ENCODE results near the gene TMEM248. TPM values are rescaled to one million over a fixed set of nuclear protein-coding genes. Genes with fewer than 3 reads are reported as not detected.
"Not testable (repeated sequence)": the region's sequence is repeated elsewhere in the genome, so short reads cannot be mapped to it uniquely, and the experiment has no call there.

Gene TMEM248
- total and polyA plus RNA-seq, 2 donors (not counting 3 experiments of a cell fraction or from before 2014, with no cell fraction given): 107 to 220 TPM

- CTCF ChIA-PET: no interaction called here
- H4K20me1 ChIP-seq (replicated peaks; ENCODE audit: control insufficient read depth, extremely low read depth, insufficient read depth, low read length): no peaks in the 10 kb centered on the region
- no peaks in the 10 kb centered on the region for H3K9me1 ChIP-seq (replicated peaks; ENCODE audit: control insufficient read depth, extremely low read depth, insufficient read depth, low read length)
- no peaks in the 10 kb centered on the region for H3K9me3 ChIP-seq (replicated peaks; ENCODE audit: control insufficient read depth, insufficient read depth, low read length)
- H3K4me2 ChIP-seq (ENCODE audit: insufficient read depth, low read length): no peak overlapping the region
- no peak overlapping the region for H2AFZ ChIP-seq (ENCODE audit: low read depth, low read length)
- no peak overlapping the region for H3K9ac ChIP-seq (replicated peaks; ENCODE audit: extremely low read depth, insufficient read depth, low read length)
- FAIRE-seq: no peak
- H3K4me3 ChIP-seq (replicated peaks in 1 of 3; ENCODE audit: insufficient read depth in 1 of 3, low read depth in 1 of 3, low read length in 3 of 3): no peak overlapping the region
- intact Hi-C loops (cut with micrococcal nuclease) (no loop called here), dilution Hi-C loops (cut with MboI; ENCODE audit: extremely low pct_ligation_motif_present, low sequenced_read_pairs) (no loop called here)
- TF ChIP-seq EZH2 (IDR thresholded peaks at IDR 0.05; ENCODE audit: borderline replicate concordance, low read depth, low read length, severe bottlenecking) (no peak), POLR2AphosphoS5 (IDR thresholded peaks at IDR 0.05; ENCODE audit: insufficient read depth, low read depth, low read length) (no peak), MAX (IDR thresholded peaks at IDR 0.05; ENCODE audit: insufficient read depth, insufficient read length) (no peak), POLR2A (IDR thresholded peaks at IDR 0.05; ENCODE audit: low read depth, low read length) (no peak), CTCF (IDR thresholded peaks at IDR 0.05; ENCODE audit: extremely low read depth in 1 of 2, insufficient read depth in 1 of 2, low read depth in 1 of 2, low read length in 2 of 2) (no peak), MYC (IDR thresholded peaks at IDR 0.05; ENCODE audit: low read depth, low read length) (no peak), FOS (IDR thresholded peaks at IDR 0.05; ENCODE audit: borderline replicate concordance, insufficient read depth, low read length) (no peak), JUN (IDR thresholded peaks at IDR 0.05; ENCODE audit: borderline replicate concordance, insufficient read depth, insufficient read length, low read depth) (no peak), GATA2 (IDR thresholded peaks at IDR 0.05; ENCODE audit: insufficient read depth, insufficient read length, low read depth, low read length) (no peak)
- BruUV-seq (replicated peaks): no TSS peak
- H3K4me1 ChIP-seq (ENCODE audit: control insufficient read depth, extremely low read depth, insufficient read depth, low read length): peaks cover 4% of the 10 kb centered on the region
- POLR2A ChIA-PET: no interaction called here
- H3K27ac ChIP-seq (ENCODE audit: insufficient read depth, low read depth, low read length): no peak overlapping the region
- H3K79me2 ChIP-seq (ENCODE audit: control insufficient read depth, insufficient read depth, low read length): no peaks in the 10 kb centered on the region
- no peaks in the 10 kb centered on the region for H3K36me3 ChIP-seq (ENCODE audit: control insufficient read depth in 2 of 2, extremely low read depth in 1 of 2, insufficient read depth in 2 of 2, low read length in 2 of 2)
- no peak for DNase-seq (ENCODE audit: low read depth, low spot score)
- no peaks in the 10 kb centered on the region for H3K27me3 ChIP-seq (ENCODE audit: control insufficient read depth in 2 of 2, insufficient read depth in 2 of 2, low read length in 2 of 2)
Observed at GRCh38 chr7:66910789-66911188, 10.2 kb upstream of the TMEM248 start.

GRCh38 chr7:66911191-66911590 is 9.8 kb upstream of the TMEM248 start:
- BruUV-seq (replicated peaks); H3K4me3 ChIP-seq (replicated peaks in 1 of 3; ENCODE audit: insufficient read depth in 1 of 3, low read depth in 1 of 3, low read length in 3 of 3); DNase-seq (ENCODE audit: low read depth, low spot score); H3K79me2 ChIP-seq (ENCODE audit: control insufficient read depth, insufficient read depth, low read length); H3K9me1 ChIP-seq (replicated peaks; ENCODE audit: control insufficient read depth, extremely low read depth, insufficient read depth, low read length); H3K4me2 ChIP-seq (ENCODE audit: insufficient read depth, low read length); H2AFZ ChIP-seq (ENCODE audit: low read depth, low read length); H3K27me3 ChIP-seq (ENCODE audit: control insufficient read depth in 2 of 2, insufficient read depth in 2 of 2, low read length in 2 of 2); FAIRE-seq; H3K36me3 ChIP-seq (ENCODE audit: control insufficient read depth in 2 of 2, extremely low read depth in 1 of 2, insufficient read depth in 2 of 2, low read length in 2 of 2); H3K9ac ChIP-seq (replicated peaks; ENCODE audit: extremely low read depth, insufficient read depth, low read length); POLR2A ChIA-PET; dilution Hi-C loops (cut with MboI; ENCODE audit: extremely low pct_ligation_motif_present, low sequenced_read_pairs); H3K4me1 ChIP-seq (ENCODE audit: control insufficient read depth, extremely low read depth, insufficient read depth, low read length); CTCF ChIA-PET; H3K27ac ChIP-seq (ENCODE audit: insufficient read depth, low read depth, low read length); H3K9me3 ChIP-seq (replicated peaks; ENCODE audit: control insufficient read depth, insufficient read depth, low read length); intact Hi-C loops (cut with micrococcal nuclease); H4K20me1 ChIP-seq (replicated peaks; ENCODE audit: control insufficient read depth, extremely low read depth, insufficient read depth, low read length): not testable (repeated sequence)
